Esophagus (tissue), 2 donors: ENCODE measurements around the gene EIF1AD. TPM values are rescaled to one million over a fixed set of nuclear protein-coding genes. Genes with fewer than 3 reads are reported as not detected.

Experiments
- H3K27ac ChIP-seq, 2 donors: one replicate each; pipeline ENCODE4 v1.5.1; 2013; ENCODE audit warnings: low read depth in 2 of 2, mild to moderate bottlenecking in 2 of 2, inconsistent platforms in 1 of 2, low read length in 1 of 2, moderate library complexity in 1 of 2
- H3K27me3 ChIP-seq, 2 donors: one replicate each; pipeline ENCODE4 v1.6.1; 2013; ENCODE audit warnings: low read length in 2 of 2, control low read depth in 1 of 2, mild to moderate bottlenecking in 1 of 2; ENCODE audit not compliant: insufficient read depth in 2 of 2, control insufficient read depth in 1 of 2
- H3K36me3 ChIP-seq, 2 donors: one replicate each; pipeline ENCODE4 v1.6.1; 2013; ENCODE audit warnings: low read length in 1 of 2; ENCODE audit not compliant: control insufficient read depth in 2 of 2, insufficient read depth in 2 of 2
- H3K4me1 ChIP-seq, 2 donors: one replicate each; pipeline ENCODE4 v1.6.1; 2013; ENCODE audit warnings: low read length in 1 of 2; ENCODE audit not compliant: control insufficient read depth in 2 of 2, insufficient read depth in 2 of 2
- H3K4me3 ChIP-seq, 2 donors: one replicate each; pipeline ENCODE4 v1.5.1; 2013; ENCODE audit warnings: low read length in 2 of 2, mild to moderate bottlenecking in 2 of 2, low read depth in 1 of 2, moderate library complexity in 1 of 2
- H3K9me3 ChIP-seq, 2 donors: one replicate each; pipeline ENCODE4 v1.6.1; 2013; ENCODE audit warnings: mild to moderate bottlenecking in 2 of 2, low read depth in 1 of 2, low read length in 1 of 2, moderate library complexity in 1 of 2; ENCODE audit not compliant: control insufficient read depth in 2 of 2, insufficient read depth in 1 of 2
- WGBS, 2 donors: extraction: QIAGEN DNeasy Blood & Tissue Kit; methylation state at CpG; one replicate each; pipeline ENCODE4 v1.1.7; 2013; 5-methylcytosine and 5-hydroxymethylcytosine counted together
- polyA plus RNA-seq, 2 donors: library from polyadenylated mRNA; stranded (reverse); fragments of 200-250 nt; gene quantifications; one replicate each; pipeline ENCODE4 v1.2.3, GENCODE V29; 2013
- donor health status: healthy with polysubstance abuse.
- donor health status: Bipolar disorder and iron deficiency.

Gene EIF1AD
- polyA plus RNA-seq, 2 donors: 13.6 to 17.8 TPM

- no peaks in the 10 kb centered on the region for H3K27me3 ChIP-seq
- no peaks in the 10 kb centered on the region for H3K4me1 ChIP-seq
- H3K36me3 ChIP-seq: peaks cover 0 to 14% of the 10 kb centered on the region in 2 donors
- WGBS, 2 donors: 73% methylated on average over 22 of the region's 22 CpGs
- no peak overlapping the region for H3K4me3 ChIP-seq
- H3K27ac ChIP-seq: no peak overlapping the region
- no peaks in the 10 kb centered on the region for H3K9me3 ChIP-seq
Observed at GRCh38 chr11:65982824-65983588, 19.0 kb downstream of the EIF1AD start.

GRCh38 chr11:65981972-65982823, 19.8 kb downstream of the EIF1AD start:
- WGBS, 2 donors: 69 to 74% methylated on average over 16 of the region's 16 CpGs
- no peak overlapping the region for H3K4me3 ChIP-seq
- H3K27me3 ChIP-seq: no peaks in the 10 kb centered on the region
- H3K4me1 ChIP-seq: no peaks in the 10 kb centered on the region
- H3K9me3 ChIP-seq: no peaks in the 10 kb centered on the region
- no peak overlapping the region for H3K27ac ChIP-seq
- peaks cover 0 to 22% of the 10 kb centered on the region in 2 donors for H3K36me3 ChIP-seq

- no peak overlapping the region for H3K27ac ChIP-seq
- H3K9me3 ChIP-seq: no peaks in the 10 kb centered on the region
- 73 to 80% methylated on average over 12 of the region's 12 CpGs for WGBS, 2 donors
- no peak overlapping the region for H3K4me3 ChIP-seq
- no peaks in the 10 kb centered on the region for H3K4me1 ChIP-seq
- H3K36me3 ChIP-seq: peaks cover 0 to 32% of the 10 kb centered on the region in 2 donors
- H3K27me3 ChIP-seq: no peaks in the 10 kb centered on the region
Observed at GRCh38 chr11:65981101-65981740, 20.7 kb downstream of the EIF1AD start.

- H3K36me3 ChIP-seq: peaks cover 0 to 36% of the 10 kb centered on the region in 2 donors
- 82 to 86% methylated on average over 10 of the region's 10 CpGs for WGBS, 2 donors
- no peak overlapping the region for H3K27ac ChIP-seq
- H3K9me3 ChIP-seq: no peaks in the 10 kb centered on the region
- H3K4me3 ChIP-seq: no peak overlapping the region
- H3K27me3 ChIP-seq: no peaks in the 10 kb centered on the region
- no peaks in the 10 kb centered on the region for H3K4me1 ChIP-seq
Observed at GRCh38 chr11:65979261-65979759, 22.6 kb downstream of the EIF1AD start.

GRCh38 chr11:65978391-65979238, 23.3 kb downstream of the EIF1AD start:
- H3K36me3 ChIP-seq: peaks cover 0 to 36% of the 10 kb centered on the region in 2 donors
- H3K4me1 ChIP-seq: no peaks in the 10 kb centered on the region
- 89 to 90% methylated on average over 28 to 34 of the region's 34 CpGs for WGBS, 2 donors
- no peak overlapping the region for H3K27ac ChIP-seq
- no peaks in the 10 kb centered on the region for H3K9me3 ChIP-seq
- no peak overlapping the region for H3K4me3 ChIP-seq
- H3K27me3 ChIP-seq: no peaks in the 10 kb centered on the region

- WGBS, 2 donors: 84 to 94% methylated on average over 27 to 29 of the region's 29 CpGs
- no peak overlapping the region for H3K27ac ChIP-seq
- H3K9me3 ChIP-seq: no peaks in the 10 kb centered on the region
- H3K27me3 ChIP-seq: no peaks in the 10 kb centered on the region
- no peaks in the 10 kb centered on the region for H3K4me1 ChIP-seq
- no peak overlapping the region for H3K4me3 ChIP-seq
- peaks cover 0 to 36% of the 10 kb centered on the region in 2 donors for H3K36me3 ChIP-seq
Observed at GRCh38 chr11:65977621-65978390, 24.2 kb downstream of the EIF1AD start.

GRCh38 chr11:65976216-65977176, 25.5 kb downstream of the EIF1AD start:
- peaks cover 0 to 36% of the 10 kb centered on the region in 2 donors for H3K36me3 ChIP-seq
- WGBS, 2 donors: 85% methylated on average over 43 of the region's 43 CpGs
- H3K4me1 ChIP-seq: no peaks in the 10 kb centered on the region
- no peak overlapping the region for H3K4me3 ChIP-seq
- H3K27ac ChIP-seq: peak overlapping the region in 1 of 2 donors; percentile 44
- no peaks in the 10 kb centered on the region for H3K27me3 ChIP-seq
- no peaks in the 10 kb centered on the region for H3K9me3 ChIP-seq

- no peaks in the 10 kb centered on the region for H3K4me1 ChIP-seq
- WGBS, 2 donors: 92 to 98% methylated on average over 9 of the region's 9 CpGs
- no peaks in the 10 kb centered on the region for H3K9me3 ChIP-seq
- no peaks in the 10 kb centered on the region for H3K27me3 ChIP-seq
- no peak overlapping the region for H3K27ac ChIP-seq
- H3K4me3 ChIP-seq: no peak overlapping the region
- peaks cover 0 to 36% of the 10 kb centered on the region in 2 donors for H3K36me3 ChIP-seq
Observed at GRCh38 chr11:65975771-65976170, 26.2 kb downstream of the EIF1AD start.
